ENCODE measurements around the gene SWAP70. TPM values are rescaled to one million over a fixed set of nuclear protein-coding genes. Genes with fewer than 3 reads are reported as not detected.

The SWAP70 gene
- total RNA-seq, 1 experiment from 2014 or later = 21.1 TPM

DNA sequence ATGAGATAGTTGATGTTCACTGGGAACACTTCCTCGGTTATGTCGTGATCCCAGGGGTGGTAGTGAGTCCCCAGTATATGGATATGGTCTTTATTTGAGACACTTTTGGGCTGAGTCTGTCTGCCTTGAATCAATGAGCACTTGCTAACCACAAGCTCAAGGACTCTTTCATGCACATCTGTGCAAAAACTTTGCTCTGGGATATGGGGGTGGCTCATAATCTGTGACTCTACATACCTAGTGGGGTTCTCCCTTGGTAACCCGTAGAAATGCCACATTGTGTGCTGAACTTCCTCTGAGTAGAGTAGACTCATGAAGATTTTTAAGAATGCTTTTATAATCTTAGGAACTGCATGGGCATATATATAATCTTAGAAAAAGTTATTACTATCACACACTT lies 69.3 kb downstream of the SWAP70 start:
- ChIA-PET POLR2A (ENCODE audit: low non-redundant PET) (no interaction called here), CTCF (no interaction called here)
- peaks cover 5% of the 10 kb centered on the region for H3K9me3 ChIP-seq (ENCODE audit: low read depth, low read length, poor library complexity, severe bottlenecking)
- no peak for DNase-seq (ENCODE audit: low spot score)
- H3K27ac ChIP-seq (ENCODE audit: low read depth, low read length, poor library complexity, severe bottlenecking) = peak overlapping the region; percentile 80
- peaks cover 14% of the 10 kb centered on the region for H3K36me3 ChIP-seq (ENCODE audit: insufficient read depth, low read length, poor library complexity, severe bottlenecking)
- H3K27me3 ChIP-seq (replicated peaks; ENCODE audit: insufficient read depth, low read depth, low read length, poor library complexity) = no peaks in the 10 kb centered on the region
- no TSS peak for BruUV-seq (replicated peaks)
- intact Hi-C loops (cut with micrococcal nuclease; ENCODE audit: unreplicated experiment) = no loop called here
- H3K4me3 ChIP-seq (ENCODE audit: low read depth, low read length, poor library complexity, severe bottlenecking) = no peak overlapping the region
- no peak for TF ChIP-seq EZH2 (IDR thresholded peaks at IDR 0.05; ENCODE audit: borderline replicate concordance, low read depth, low read length, poor library complexity, severe bottlenecking)
- TF ChIP-seq, protein P1, sequence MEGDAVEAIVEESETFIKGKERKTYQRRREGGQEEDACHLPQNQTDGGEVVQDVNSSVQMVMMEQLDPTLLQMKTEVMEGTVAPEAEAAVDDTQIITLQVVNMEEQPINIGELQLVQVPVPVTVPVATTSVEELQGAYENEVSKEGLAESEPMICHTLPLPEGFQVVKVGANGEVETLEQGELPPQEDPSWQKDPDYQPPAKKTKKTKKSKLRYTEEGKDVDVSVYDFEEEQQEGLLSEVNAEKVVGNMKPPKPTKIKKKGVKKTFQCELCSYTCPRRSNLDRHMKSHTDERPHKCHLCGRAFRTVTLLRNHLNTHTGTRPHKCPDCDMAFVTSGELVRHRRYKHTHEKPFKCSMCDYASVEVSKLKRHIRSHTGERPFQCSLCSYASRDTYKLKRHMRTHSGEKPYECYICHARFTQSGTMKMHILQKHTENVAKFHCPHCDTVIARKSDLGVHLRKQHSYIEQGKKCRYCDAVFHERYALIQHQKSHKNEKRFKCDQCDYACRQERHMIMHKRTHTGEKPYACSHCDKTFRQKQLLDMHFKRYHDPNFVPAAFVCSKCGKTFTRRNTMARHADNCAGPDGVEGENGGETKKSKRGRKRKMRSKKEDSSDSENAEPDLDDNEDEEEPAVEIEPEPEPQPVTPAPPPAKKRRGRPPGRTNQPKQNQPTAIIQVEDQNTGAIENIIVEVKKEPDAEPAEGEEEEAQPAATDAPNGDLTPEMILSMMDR (conservative IDR thresholded peaks at IDR 0.05; ENCODE audit: low read depth, low read length) = no peak
- H3K4me1 ChIP-seq (ENCODE audit: insufficient read depth, low read length, poor library complexity, severe bottlenecking) = peaks cover 11% of the 10 kb centered on the region

- BruUV-seq (replicated peaks) = no TSS peak
These were observed 71.4 kb downstream of the SWAP70 start for GRCh38 chr11:9735236-9735635.

GRCh38 chr11:9735919-9736318 lies 72.0 kb downstream of the SWAP70 start:
- Histone ChIP-seq H3K27me3 (replicated peaks; ENCODE audit: insufficient read depth, low read depth, low read length, poor library complexity) (no peaks in the 10 kb centered on the region), H3K4me1 (ENCODE audit: insufficient read depth, low read length, poor library complexity, severe bottlenecking) (peaks cover 11% of the 10 kb centered on the region), H3K36me3 (ENCODE audit: insufficient read depth, low read length, poor library complexity, severe bottlenecking) (peaks cover 12% of the 10 kb centered on the region), H3K9me3 (ENCODE audit: low read depth, low read length, poor library complexity, severe bottlenecking) (peaks cover 5% of the 10 kb centered on the region), H3K27ac (ENCODE audit: low read depth, low read length, poor library complexity, severe bottlenecking) (no peak overlapping the region), H3K4me3 (ENCODE audit: low read depth, low read length, poor library complexity, severe bottlenecking) (no peak overlapping the region)
- no TSS peak for BruUV-seq (replicated peaks)
- intact Hi-C loops (cut with micrococcal nuclease; ENCODE audit: unreplicated experiment) = no loop called here
- TF ChIP-seq, protein P1 (conservative IDR thresholded peaks at IDR 0.05; ENCODE audit: low read depth, low read length) = no peak
- TF ChIP-seq EZH2 (IDR thresholded peaks at IDR 0.05; ENCODE audit: borderline replicate concordance, low read depth, low read length, poor library complexity, severe bottlenecking) = no peak
- CTCF ChIA-PET = no interaction called here
- POLR2A ChIA-PET (ENCODE audit: low non-redundant PET) = no interaction called here
- no peak for DNase-seq (ENCODE audit: low spot score)

More at GRCh38 chr11:9735236-9735635, 71.4 kb downstream of the SWAP70 start:
- Histone ChIP-seq H3K9me3 (ENCODE audit: low read depth, low read length, poor library complexity, severe bottlenecking) (peaks cover 5% of the 10 kb centered on the region), H3K4me1 (ENCODE audit: insufficient read depth, low read length, poor library complexity, severe bottlenecking) (peaks cover 11% of the 10 kb centered on the region), H3K27ac (ENCODE audit: low read depth, low read length, poor library complexity, severe bottlenecking) (no peak overlapping the region), H3K27me3 (replicated peaks; ENCODE audit: insufficient read depth, low read depth, low read length, poor library complexity) (no peaks in the 10 kb centered on the region), H3K36me3 (ENCODE audit: insufficient read depth, low read length, poor library complexity, severe bottlenecking) (peaks cover 12% of the 10 kb centered on the region), H3K4me3 (ENCODE audit: low read depth, low read length, poor library complexity, severe bottlenecking) (no peak overlapping the region)
- POLR2A ChIA-PET (ENCODE audit: low non-redundant PET) = no interaction called here
- no peak for DNase-seq (ENCODE audit: low spot score)
- intact Hi-C loops (cut with micrococcal nuclease; ENCODE audit: unreplicated experiment) = no loop called here
- TF ChIP-seq EZH2 (IDR thresholded peaks at IDR 0.05; ENCODE audit: borderline replicate concordance, low read depth, low read length, poor library complexity, severe bottlenecking) = no peak
- TF ChIP-seq, protein P1 (conservative IDR thresholded peaks at IDR 0.05; ENCODE audit: low read depth, low read length) = no peak
- CTCF ChIA-PET = interaction anchor here (0.7 kb wide), 1 partner anchor 562 kb away, joined by 5 read pairs; no protein-coding TSS in a partner anchor
